GM21367 (cell line): ENCODE measurements around the gene RASL12.
"Not testable (repeated sequence)": the region's sequence is repeated elsewhere in the genome, so short reads cannot be mapped to it uniquely, and the experiment has no call there.

Experiments
- ATAC-seq: cut with Tn5 transposase; IDR thresholded peaks from one replicate; pipeline ENCODE4 v1.9.1; 2021; ENCODE audit not compliant: unreplicated experiment

Gene RASL12

GRCh38 chr15:65028921-65029735 is 38.7 kb downstream of the RASL12 start, which contains the start of gene MTFMT:
TSS of gene MTFMT (minus strand) at chr15:65029639. CDS start at chr15:65029613, 26 bp downstream.
- ATAC-seq = peak; percentile 58

GRCh38 chr15:65028338-65028737 is 39.5 kb downstream of the RASL12 start:
- ATAC-seq = no peak

DNA sequence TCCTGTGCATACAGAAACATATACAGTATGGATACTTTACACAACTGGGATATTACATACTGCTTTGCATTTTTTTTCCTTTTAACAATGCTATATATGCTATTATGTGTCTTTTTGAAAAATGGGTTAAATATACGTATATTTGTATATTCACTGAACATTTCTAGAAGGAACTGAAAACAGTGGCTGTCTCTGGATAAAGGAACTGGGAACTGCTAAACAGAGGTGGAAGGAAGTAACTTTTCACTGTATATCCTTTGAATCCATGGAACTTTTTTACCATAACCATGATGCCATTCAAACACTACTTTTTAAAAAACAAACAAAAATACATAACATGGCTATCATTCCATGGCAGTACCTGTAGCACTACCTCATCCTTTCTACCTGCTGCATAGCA is 40.2 kb downstream of the RASL12 start:
- ATAC-seq = no peak

DNA sequence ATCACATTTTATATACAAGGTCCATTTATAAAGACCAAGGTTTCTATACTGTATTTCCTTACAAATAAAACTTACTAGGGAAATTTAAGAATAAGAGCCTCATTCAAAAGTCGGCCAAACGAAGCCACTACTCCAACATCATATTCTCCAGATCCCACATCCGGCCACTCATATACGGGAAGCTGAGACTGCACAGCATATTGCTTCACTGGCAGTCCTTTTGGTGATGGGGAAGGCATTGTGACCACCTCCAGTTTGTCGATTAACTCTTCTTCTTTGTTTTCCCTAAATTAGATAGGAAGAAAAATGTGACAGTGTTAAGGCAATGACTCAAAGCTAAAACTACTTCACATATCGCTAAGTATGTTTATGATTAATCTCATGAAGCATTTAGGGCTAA is 41.0 kb downstream of the RASL12 start:
- no peak for ATAC-seq

DNA sequence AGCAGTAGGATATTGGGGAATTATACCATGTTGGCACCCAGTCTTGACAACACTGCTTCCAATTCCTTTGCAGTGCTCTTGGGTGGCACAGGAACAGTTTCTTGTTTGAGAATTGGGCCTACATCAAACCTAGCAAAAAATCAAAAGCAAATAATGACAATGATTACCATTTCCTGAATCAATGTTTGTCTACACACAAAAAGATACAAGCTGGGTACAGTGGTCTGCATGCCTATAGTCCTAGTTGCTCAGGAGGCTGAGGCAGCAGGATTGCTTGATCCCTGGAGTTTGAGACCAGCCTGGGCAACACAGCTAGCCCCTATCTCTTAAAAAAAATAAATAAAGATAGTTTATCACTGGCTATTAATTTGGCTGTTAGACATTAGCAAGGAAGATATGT is 46.3 kb downstream of the RASL12 start:
- ATAC-seq = no peak

DNA sequence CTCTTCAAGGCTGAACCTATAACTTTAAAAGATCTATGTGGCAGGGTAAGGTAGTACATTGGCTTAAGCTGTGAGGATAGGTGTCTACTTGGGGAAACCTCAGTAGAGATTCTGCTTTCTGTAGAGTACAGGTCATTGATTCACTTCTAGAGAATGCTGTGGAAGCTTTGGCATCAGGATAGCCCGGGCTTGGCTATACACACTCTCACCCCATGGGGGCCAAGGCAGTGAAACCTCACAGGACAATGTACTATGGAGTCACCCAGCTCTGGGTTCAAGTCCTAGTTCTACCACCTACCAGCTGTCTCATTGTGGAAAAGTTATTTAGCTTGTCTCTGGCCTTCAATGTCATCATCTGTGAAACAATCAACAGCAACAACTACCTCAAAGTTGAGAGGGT is 47.4 kb downstream of the RASL12 start:
- no peak for ATAC-seq

GRCh38 chr15:65011198-65011597 is 56.6 kb downstream of the RASL12 start:
- ATAC-seq = not testable (repeated sequence)

GRCh38 chr15:65008983-65009382 is 58.8 kb downstream of the RASL12 start:
- ATAC-seq = no peak

DNA sequence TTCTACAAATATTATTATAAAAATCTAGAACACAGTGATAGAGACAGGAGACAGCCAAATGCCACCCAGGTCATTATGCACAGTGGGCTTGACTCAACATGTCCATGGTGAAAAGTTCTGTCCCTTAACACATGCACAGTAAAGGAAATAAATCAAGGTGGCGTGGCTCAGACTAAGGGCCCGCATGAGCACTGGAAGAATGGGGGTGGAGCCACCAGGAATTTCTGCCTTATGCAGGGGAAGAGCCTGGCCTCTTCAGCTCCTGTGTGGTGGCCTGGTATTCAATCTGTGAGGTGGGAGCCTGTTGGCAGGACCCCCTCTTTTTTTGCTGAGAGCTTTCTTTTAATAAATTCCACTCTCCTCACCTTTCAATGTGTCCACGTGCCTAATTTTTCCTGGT is 60.9 kb downstream of the RASL12 start:
- no peak for ATAC-seq

GRCh38 chr15:65004993-65005392 is 62.8 kb downstream of the RASL12 start:
- no peak for ATAC-seq
